Esophagus mucosa (tissue), 1 donor: Measurements from ENCODE around the gene RNF6. TPM values are rescaled to one million over a fixed set of nuclear protein-coding genes. Genes with fewer than 3 reads are reported as not detected.
"Not testable (repeated sequence)": the region's sequence is repeated elsewhere in the genome, so short reads cannot be mapped to it uniquely, and the experiment has no call there.

Source experiments
- ATAC-seq: fragments of 200-7000 bp; cut with Tn5 transposase; one replicate; pipeline ENCODE4 v1.9.1; 2020
- total RNA-seq: library from RNA; stranded (reverse); gene quantifications from one replicate; pipeline ENCODE4 v1.2.4, GENCODE V29; 2023
- donor health status: DM: yes; HTN: yes; CAD: no.

RNF6 gene
- total RNA-seq: 28.9 TPM

DNA sequence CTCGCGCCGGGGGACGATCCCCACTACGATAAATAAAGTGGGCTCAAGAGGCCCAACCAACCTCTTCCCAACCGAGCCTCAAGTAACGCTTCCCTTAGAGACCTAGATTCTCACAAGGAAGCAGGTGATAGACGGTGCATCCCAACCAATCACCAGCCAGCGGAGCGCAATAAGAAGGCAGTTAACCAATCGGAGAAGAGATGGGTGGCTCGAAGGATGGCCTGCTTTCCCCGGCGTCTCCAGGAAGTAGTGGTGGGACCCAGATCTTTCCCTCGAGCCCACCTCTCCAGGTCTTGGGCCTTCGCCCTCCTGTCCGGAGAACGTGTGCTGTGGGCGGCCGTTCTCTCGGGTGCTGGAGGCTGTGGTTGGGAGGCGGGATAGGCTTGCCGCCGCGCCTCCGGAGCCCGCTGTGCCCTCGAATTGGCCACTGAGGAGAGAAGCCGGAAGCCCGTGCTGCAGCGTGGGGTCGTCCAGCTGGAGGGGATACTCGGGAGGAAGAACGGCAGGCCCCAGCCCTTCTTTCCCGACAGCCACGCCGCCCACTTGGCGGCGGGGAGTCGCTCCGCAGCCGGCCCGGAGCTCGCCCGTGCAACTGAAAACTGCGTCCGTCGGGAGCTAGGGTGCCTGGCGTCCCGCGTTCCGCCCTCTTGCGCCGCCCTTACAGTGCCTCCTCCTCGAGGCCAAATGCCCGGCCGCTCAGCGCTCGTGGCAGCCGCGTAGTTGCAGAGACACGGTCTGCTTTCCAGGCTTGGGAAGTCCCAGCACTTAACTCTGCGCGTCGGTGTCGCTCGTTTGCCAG is at the start of gene RNF6:
RNF6 (minus strand) TSS at position 594 of the 799 bp plus-strand sequence. CDS start 2,665 bp downstream, outside the sequence.
- peak; percentile 99 for ATAC-seq

GRCh38 chr13:26270707-26271106 is 48.6 kb upstream of the RNF6 start:
- ATAC-seq: no peak

- no peak for ATAC-seq
Observed at GRCh38 chr13:26266311-26266710, 44.2 kb upstream of the RNF6 start.

DNA sequence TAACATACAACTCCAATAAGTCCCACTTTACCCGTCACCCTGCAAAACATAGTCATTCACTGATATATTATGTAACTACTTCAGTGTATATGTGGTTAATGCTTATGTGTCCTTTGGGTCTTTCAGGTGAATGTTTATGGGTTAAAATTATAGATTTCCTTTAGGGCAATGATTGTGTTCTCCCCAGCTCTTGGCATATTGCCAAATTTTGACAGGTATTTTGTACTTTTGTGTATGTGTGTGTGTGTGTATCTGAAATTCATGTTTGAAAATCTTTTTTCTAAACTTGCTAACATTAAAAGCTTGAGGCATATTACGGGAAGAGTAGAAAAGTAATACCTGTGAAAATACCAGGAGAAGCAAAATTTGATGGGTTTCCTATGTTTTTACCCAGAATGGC is 40.0 kb upstream of the RNF6 start:
- no peak for ATAC-seq

DNA sequence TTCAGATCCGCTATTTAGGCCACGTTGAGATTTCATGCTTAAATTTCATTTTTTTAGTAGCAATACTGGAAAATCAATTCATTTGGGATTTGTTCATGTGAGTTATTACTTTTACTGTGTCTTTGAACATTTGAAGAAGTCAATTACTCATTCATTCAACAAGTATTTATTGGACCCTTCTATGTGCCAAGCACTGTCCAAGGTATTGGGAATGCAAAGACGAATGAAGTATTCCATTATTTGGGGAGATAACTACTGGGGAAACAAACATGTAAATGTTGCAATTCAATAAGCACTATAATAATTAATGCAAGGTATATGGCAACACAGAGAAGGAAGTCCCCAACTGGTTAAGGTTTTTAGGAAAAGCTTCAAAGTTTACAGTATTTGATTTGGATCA is 37.5 kb upstream of the RNF6 start:
- no peak for ATAC-seq

DNA sequence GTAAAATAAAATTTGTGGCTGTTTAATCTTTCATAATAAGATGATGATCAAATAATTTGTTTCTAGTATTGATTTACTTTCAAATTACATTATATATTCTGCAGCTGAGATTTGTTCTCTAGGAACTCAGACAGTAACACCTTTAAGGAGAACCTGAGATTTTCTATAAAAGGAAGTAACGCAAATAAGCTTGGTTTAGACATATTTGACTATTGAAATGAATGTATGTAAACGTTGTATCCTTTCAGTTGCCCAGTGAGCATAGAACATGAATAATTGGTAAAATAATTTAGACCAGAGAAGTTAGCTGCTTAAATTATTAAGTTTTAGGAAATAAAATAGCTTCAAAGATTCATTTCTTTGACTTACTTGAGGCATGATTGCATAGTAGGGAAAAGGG is 34.9 kb upstream of the RNF6 start:
- ATAC-seq: no peak

DNA sequence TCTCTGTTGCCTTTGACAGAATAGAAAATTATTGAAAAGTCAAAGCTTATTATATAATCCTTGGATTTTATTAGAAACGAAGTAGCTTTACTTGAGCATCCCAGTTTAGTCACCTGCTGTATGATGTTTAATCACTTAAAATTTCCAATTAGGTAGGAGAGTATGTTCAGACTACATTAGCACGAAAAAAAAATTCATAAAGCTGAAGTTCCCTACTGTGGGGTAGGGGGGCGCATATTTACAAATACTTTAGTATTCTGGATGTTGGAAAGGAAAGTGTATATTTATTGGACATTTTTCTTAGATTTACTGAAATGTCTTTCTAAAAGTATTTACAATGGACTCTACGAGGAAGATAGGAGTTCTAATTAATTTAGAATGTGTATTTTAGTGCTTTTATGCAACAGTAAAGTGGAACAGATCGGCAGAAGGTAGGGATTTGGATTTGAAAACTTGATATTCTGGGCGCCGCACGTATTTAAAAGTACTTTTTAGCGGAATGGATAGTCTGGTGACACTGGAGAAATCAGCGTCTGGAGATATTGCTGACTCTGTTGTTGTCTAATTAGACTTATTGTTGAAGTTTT is 33.7 kb upstream of the RNF6 start:
- no peak for ATAC-seq

GRCh38 chr13:26255115-26255514 is 33.0 kb upstream of the RNF6 start:
- ATAC-seq: no peak

DNA sequence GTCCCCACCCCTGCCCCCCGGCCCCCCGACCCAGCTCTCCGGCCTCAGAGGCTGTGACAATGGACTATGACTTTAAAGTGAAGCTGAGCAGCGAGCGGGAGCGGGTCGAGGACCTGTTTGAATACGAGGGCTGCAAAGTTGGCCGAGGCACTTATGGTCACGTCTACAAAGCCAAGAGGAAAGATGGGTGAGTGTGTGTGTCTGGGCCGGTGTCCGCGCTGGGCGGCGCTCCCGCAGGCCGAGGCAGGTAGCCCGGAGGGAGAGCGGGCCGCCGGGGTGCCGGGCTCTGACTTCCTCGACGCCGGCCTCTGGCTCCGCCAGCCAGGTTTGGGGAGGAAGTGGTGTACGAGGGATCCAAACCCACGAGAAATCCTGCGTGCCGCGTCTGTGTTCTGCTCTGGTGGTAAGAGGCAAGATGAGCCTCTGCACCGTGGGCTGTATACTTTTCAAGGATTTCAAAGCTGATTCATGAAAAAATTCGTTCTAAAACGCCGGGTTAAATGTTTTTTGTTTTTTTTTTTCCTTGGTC is 32.5 kb upstream of the RNF6 start:
- ATAC-seq: peak; percentile 70

DNA sequence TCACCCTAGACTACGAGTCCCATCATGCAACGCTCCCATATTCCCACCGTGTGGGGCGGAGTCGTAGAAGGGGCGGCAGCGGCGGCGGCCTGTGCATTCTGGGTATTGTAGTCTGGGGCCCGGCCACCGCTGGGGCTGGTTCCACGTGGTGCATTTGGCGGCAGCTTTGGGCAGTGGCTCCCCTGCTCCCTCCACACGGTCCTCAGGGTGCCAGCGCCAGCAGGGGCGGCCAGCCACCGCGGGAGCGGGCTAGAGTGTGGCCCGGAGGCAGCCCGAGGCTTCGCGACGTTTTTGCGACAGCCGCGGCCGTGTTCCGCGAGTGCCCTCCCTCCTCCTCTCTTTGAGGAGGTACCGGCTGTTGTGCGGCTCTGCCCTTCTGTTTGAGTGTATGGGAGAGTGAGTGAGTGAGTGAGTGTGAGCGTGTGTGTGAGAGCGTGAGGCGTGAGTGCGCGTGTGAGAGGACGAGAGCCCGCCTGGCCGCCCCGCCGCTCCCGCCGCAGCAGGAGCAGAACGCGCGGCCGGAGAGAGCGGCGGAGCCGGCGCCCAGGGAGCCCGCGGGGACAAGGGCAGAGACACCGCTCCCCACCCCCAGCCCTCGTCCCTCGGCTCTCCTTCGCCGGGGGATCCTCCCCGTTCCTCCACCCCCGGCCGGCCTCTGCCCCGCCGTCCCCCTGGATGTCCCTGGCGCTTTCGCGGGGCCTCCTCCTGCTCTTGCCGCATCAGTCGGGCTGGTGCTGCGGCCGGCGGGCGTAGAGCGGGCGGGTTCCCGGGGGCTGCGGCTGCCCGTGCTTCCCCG is 31.9 kb upstream of the RNF6 start, which contains the start of gene CDK8:
CDK8 (plus strand) TSS at position 343 of the 796 bp plus-strand sequence. CDS start 513 bp downstream, outside the sequence.
- peak; percentile 94 for ATAC-seq

- no peak for ATAC-seq
Observed at GRCh38 chr13:26253262-26253786, 31.2 kb upstream of the RNF6 start.

DNA sequence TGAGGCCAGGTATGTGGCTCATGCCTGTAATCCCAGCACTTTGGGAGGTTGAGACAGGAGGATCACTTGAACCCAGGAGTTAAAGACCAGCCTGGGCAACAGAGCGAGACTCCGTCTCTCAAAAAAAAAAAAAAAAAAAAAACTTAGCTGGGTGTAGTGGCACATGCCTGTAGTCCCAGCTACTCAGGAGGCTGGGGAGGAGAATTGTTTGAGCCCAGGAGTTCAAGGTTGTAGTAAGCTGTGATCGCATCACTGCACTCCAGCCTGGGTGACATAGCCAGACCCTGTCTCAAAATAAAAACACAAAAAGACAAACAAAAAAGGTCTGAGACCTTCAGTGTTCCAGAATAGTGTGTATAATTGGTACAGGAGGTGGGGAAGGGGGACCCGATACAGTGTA is 29.9 kb upstream of the RNF6 start:
- ATAC-seq: not testable (repeated sequence)

DNA sequence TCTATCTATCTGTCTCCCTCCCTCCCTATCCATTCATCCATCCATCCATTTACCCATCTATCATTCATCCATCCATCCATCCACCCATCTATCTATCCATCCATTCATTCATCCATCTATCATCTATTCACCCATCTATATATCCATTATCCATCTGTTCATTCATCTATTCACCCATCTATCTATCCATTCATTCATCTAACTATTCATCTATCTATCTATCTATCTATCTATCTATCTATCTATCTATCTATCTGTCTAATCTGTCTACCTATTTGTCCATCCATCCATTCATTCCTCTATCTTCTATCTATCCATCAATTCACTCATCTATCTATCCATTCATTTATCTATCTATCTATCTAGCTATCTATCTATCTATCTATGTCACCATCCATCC is 27.4 kb upstream of the RNF6 start:
- ATAC-seq: no peak

DNA sequence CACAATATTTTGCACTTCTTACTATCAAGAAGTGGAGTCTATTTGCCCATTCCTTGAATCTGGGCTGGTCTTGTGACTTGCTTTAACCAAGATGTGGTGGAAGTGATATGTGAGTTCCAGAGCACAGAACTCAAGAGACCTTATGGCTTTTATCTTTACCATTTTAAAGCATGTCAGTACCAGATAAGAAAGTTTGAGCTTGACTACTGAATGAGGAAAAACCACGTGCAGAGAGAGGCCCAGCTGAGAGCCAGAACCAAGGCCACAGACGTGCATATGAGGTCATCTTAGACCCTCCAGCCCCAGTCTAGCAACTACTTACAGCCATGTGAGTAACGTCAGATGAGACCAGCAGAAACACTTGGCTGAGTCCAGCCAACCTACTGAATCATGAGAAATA is 25.5 kb upstream of the RNF6 start:
- ATAC-seq: no peak

- no peak for ATAC-seq
Observed at GRCh38 chr13:26247011-26247410, 24.9 kb upstream of the RNF6 start.

DNA sequence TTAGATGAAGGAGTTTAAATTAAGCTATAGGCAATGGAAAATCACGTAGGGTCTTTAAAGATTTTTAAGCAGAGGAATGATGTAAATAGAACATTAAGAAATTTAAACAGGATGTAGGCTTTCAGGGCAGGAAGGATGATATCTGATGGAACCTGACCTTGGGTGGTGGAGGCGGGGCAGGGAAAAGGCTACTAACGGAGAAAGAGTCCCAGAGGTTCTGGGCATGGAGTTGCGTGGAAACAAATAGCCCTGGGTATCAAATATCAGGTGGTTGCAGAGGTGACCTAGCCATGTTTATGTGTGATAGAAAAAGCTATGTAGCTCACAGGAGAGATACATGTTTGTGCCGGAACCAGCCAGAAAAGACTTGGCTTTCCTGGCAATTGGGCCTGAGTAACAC is 24.0 kb upstream of the RNF6 start:
- no peak for ATAC-seq

GRCh38 chr13:26236296-26236695 is 14.2 kb upstream of the RNF6 start:
- ATAC-seq: no peak

DNA sequence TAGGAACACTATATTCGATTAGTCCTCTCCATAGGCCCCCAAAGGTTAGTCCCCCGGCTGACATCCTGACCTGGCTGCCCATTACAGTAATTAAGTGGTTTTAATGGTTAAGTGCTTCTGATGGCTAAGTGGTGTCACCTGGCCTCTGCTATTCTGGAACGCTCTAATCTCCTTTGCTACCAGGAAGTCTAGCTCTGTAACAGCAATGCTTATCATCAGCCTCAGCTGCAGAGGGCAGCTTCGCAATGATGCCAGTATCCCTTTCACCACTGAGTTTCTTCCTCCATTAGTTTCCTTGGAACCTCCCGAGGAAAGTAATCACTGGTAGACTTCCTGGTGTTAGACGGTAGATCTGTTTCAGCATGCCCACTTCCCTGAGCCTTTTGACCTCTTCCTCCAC is 8.6 kb upstream of the RNF6 start:
- ATAC-seq: no peak

DNA sequence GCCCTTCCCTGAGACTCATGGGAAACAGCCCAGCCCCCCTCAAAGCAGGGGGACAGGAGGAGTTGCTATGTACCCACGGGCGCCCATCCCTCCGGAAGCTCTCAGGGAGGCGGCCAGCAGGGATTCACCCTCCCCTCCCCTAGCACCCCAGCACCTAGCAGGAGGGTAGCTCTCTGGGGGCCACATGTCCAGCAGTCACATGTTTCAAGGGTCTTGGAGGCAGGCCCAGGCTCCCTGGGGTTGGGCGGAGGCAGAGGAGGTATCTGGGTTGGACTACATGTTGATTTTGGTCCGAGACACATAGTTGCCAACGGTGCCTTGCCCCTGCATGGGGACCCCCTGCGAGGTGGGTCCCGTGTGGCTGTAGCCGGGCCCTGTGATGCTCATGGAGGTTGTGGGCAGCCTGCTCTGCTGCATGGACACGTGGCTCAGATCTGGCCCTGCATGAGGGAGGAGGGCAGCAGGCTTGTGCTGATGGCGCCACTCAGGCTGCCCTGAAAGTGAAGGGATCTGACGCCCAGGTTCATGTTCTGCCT is 7.0 kb upstream of the RNF6 start:
- ATAC-seq: no peak

DNA sequence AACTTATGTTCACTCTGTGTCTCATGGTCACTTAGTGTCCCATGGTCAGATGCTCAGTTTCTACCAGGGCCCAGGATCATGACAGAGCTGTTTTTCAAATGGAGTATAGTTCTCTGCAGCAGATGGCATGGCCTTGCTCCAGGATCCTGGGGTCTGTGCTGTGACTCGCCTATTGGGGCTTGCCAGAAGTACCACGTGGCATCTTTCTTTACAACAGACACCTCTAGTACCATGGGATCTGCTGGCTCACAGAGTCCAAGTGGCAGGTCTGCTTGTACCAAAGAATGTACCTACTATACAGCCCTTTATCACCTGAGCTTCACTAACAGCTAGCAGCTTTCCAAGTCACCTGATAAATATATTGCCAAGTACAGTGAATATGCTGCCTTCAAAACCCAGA is 6.0 kb upstream of the RNF6 start:
- ATAC-seq: peak; percentile 6

DNA sequence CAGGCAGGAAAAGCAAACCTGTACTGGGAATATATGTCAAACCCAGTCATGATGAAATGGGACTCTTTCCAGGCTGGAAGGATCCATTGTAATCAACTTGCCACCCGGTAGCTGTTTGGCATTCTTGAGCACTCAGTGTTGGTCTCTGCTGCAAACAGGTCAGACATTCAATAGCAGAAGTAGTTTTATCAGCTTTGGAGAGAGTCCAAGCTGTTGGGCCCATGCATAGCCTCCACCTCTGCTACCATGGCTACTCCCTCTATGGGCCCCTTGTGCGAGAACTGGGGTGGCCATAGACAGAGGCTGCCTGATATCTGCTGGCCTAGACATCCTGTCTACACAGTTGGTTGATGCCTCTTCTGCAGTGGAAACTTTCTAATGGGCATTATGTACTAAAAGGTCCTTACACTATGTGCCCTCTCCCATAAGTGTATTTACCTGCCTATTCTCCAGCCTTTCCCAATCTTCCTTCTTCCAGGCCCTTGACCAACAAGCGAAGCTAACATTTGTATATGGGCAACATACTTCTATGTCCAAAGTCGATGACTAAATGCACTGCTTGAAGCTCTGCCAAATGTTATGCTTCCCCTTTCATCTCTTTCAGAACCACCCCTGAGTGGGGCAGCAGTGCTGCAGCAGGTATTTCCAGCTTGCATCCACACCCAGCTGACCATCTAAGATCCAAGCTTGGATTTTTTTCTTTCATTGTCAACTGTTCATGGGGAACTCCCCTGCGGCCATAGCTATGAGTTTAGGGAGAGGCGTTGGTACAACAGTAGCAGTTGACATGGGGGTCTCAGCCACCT is 5.3 kb upstream of the RNF6 start:
- ATAC-seq: peak; percentile 54
